ENCODE results near the gene TM6SF1. TPM values are rescaled to one million over a fixed set of nuclear protein-coding genes. Genes with fewer than 3 reads are reported as not detected.

Gene TM6SF1
- total RNA-seq, result 3.0 and 3.3 TPM in 2 replicates

GRCh38 chr15:83106994-83107840, at the start of gene TM6SF1:
TM6SF1 (plus strand) TSS chr15:83107645; CDS start chr15:83107681, 36 bp downstream.

GRCh38 chr15:83066734-83067637, 40.5 kb upstream of the TM6SF1 start, which contains the start of gene BTBD1:
BTBD1 (minus strand) TSS chr15:83067252; CDS start chr15:83067151, 101 bp downstream.

Other genes starting within 250 kb of the TM6SF1 start
- gene HOMER2, start 154.9 kb upstream of the TM6SF1 start, total RNA-seq, result 7.3 and 12.9 TPM in 2 replicates
- gene RAMAC, start 121.4 kb upstream of the TM6SF1 start, total RNA-seq, result 28.8 and 35.6 TPM in 2 replicates
- gene C15orf40, start 96.0 kb upstream of the TM6SF1 start, total RNA-seq, result 12.5 and 12.7 TPM in 2 replicates
- 123 and 135 TPM in 2 replicates for gene BTBD1, start 40.4 kb upstream of the TM6SF1 start, total RNA-seq
- gene HDGFL3, start 100.2 kb downstream of the TM6SF1 start, total RNA-seq, result 24.5 and 70.1 TPM in 2 replicates
- 6.1 and 7.9 TPM in 2 replicates for gene BNC1, start 177.0 kb downstream of the TM6SF1 start, total RNA-seq

All from smooth muscle cell of trachea (primary cell).